C4-2B (cell line): ENCODE measurements around the gene AFF3.

Source experiments
- ZFX ChIP-seq: fragments of 450-650 bp; IDR thresholded peaks from 2 replicates; pipeline ENCODE4 v1.6.1; 2017
- TF ChIP-seq, protein P1 (sequence below): fragments of 450-650 bp; conservative IDR thresholded peaks from 2 replicates; pipeline ENCODE4 v1.5.1; 2017; ENCODE audit warnings: mild to moderate bottlenecking

DNA sequence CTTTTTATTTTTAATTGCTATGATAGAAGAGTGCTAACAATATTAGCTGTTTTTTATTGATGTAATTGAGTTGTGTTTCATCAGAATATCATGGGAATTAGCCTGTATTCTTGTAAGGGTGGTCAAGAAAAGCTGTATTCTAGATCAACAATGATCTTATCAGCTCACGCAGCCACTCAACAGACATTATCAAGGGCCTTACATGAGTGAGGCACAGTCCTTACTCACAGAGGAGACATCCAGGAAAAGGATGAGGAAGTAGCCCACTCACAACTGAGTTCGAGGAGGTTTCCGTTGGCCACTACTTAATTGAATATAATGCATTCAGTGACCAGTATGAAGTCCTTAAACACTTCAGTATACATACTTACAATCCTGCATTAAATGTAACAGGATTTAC is 152.5 kb downstream of the AFF3 start:
- TF ChIP-seq, protein P1, sequence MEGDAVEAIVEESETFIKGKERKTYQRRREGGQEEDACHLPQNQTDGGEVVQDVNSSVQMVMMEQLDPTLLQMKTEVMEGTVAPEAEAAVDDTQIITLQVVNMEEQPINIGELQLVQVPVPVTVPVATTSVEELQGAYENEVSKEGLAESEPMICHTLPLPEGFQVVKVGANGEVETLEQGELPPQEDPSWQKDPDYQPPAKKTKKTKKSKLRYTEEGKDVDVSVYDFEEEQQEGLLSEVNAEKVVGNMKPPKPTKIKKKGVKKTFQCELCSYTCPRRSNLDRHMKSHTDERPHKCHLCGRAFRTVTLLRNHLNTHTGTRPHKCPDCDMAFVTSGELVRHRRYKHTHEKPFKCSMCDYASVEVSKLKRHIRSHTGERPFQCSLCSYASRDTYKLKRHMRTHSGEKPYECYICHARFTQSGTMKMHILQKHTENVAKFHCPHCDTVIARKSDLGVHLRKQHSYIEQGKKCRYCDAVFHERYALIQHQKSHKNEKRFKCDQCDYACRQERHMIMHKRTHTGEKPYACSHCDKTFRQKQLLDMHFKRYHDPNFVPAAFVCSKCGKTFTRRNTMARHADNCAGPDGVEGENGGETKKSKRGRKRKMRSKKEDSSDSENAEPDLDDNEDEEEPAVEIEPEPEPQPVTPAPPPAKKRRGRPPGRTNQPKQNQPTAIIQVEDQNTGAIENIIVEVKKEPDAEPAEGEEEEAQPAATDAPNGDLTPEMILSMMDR, result no peak
- TF ChIP-seq ZFX, result no peak
